H1 (cell line): ENCODE data around the gene UVSSA. TPM values are rescaled to one million over a fixed set of nuclear protein-coding genes. Genes with fewer than 3 reads are reported as not detected.

Experiments used
- CTCF ChIA-PET: fragments of 300-600 bp; sonication (Branson Sonifier 250); formaldehyde crosslinking; loops from one replicate; lab custom pipeline; 2021; ENCODE audit not compliant: partially characterized antibody; lab: Charles Lee
- POLR2A ChIA-PET: fragments of 300-600 bp; sonication (Branson Sonifier 250); formaldehyde crosslinking; loops from one replicate; lab custom pipeline; 2021; ENCODE audit warnings: inconsistent platforms; ENCODE audit not compliant: partially characterized antibody; lab: Charles Lee
- DNase-seq, 2 experiments: peaks; one replicate each; pipeline versions ENCODE4 v3.0.0 to v3.0.0-alpha.2; 2010 to 2022; ENCODE audit warnings: low spot score in 2 of 2, low read depth in 1 of 2, mixed read lengths in 1 of 2
- FAIRE-seq: peaks from 2 replicates; lab custom pipeline; 2011; peaks lifted over from hg19 to GRCh38; lab: Jason Lieb, UNC
- H2AFZ ChIP-seq: 2 replicates; pipeline ENCODE4 v1.8.1; 2012; ENCODE audit warnings: low read length, inconsistent platforms
- H2AK5ac ChIP-seq: 2 replicates; pipeline ENCODE4 v1.6.1; 2013; ENCODE audit warnings: low read depth, low read length
- H2BK120ac ChIP-seq: replicated peaks from 2 replicates; pipeline ENCODE3; 2013; ENCODE audit warnings: low read depth, low read length, inconsistent platforms
- H2BK12ac ChIP-seq: 2 replicates; pipeline ENCODE4 v1.6.1; 2013; ENCODE audit warnings: low read depth, low read length
- H2BK15ac ChIP-seq: 2 replicates; pipeline ENCODE4 v1.6.1; 2013; ENCODE audit warnings: low read length
- H2BK20ac ChIP-seq: 2 replicates; pipeline ENCODE4 v1.6.1; 2013; ENCODE audit warnings: low read length
- H2BK5ac ChIP-seq: 2 replicates; pipeline ENCODE4 v1.6.1; 2013; ENCODE audit warnings: low read depth, low read length
- H3K14ac ChIP-seq: 2 replicates; pipeline ENCODE4 v1.6.1; 2013; ENCODE audit warnings: inconsistent platforms; ENCODE audit not compliant: insufficient read length
- H3K18ac ChIP-seq: 2 replicates; pipeline ENCODE4 v1.6.1; 2013; ENCODE audit warnings: low read length; ENCODE audit errors: extremely low read depth
- H3K23ac ChIP-seq: 2 replicates; pipeline ENCODE4 v1.6.1; 2013; ENCODE audit warnings: inconsistent platforms; ENCODE audit not compliant: insufficient read length
- H3K23me2 ChIP-seq: 2 replicates; pipeline ENCODE4 v1.6.1; 2013; ENCODE audit warnings: low read depth, low read length
- H3K27ac ChIP-seq: 2 replicates; pipeline ENCODE4 v1.6.1; 2011; ENCODE audit warnings: low read depth, low read length, inconsistent platforms
- H3K27me3 ChIP-seq, 4 experiments: replicated peaks in 1 of 4; 1 replicate in 1 of 4; 2 replicates in 3 of 4; pipeline versions ENCODE4 v1.6.1 to v1.8.1; 2011 to 2013; ENCODE audit warnings: low read length in 3 of 4, mild to moderate bottlenecking in 3 of 4, inconsistent platforms in 2 of 4, mixed read lengths in 2 of 4, moderate library complexity in 1 of 4; ENCODE audit not compliant: control insufficient read depth in 3 of 4, insufficient read depth in 3 of 4; ENCODE audit errors: extremely low read depth in 1 of 4
- H3K36me3 ChIP-seq, 4 experiments: 2 replicates each; pipeline versions ENCODE4 v1.6.1 to v1.8.1; 2011 to 2013; ENCODE audit warnings: mild to moderate bottlenecking in 4 of 4, low read length in 3 of 4, moderate library complexity in 2 of 4, control low read depth in 1 of 4, inconsistent platforms in 1 of 4; ENCODE audit not compliant: insufficient read depth in 4 of 4, control insufficient read depth in 2 of 4
- H3K4ac ChIP-seq: replicated peaks from 2 replicates; pipeline ENCODE3; 2013; ENCODE audit warnings: low read length, low read depth, mixed read lengths, inconsistent platforms; ENCODE audit not compliant: insufficient read length
- H3K4me1 ChIP-seq, 4 experiments: replicated peaks in 1 of 4; 1 replicate in 1 of 4; 2 replicates in 3 of 4; pipeline versions ENCODE4 v1.6.1 to v1.8.1; 2011 to 2013; ENCODE audit warnings: low read length in 3 of 4, inconsistent platforms in 2 of 4, mixed read lengths in 1 of 4; ENCODE audit not compliant: insufficient read depth in 4 of 4, control insufficient read depth in 3 of 4
- H3K4me2 ChIP-seq, 2 experiments: 2 replicates each; pipeline versions ENCODE4 v1.6.1 to v1.8.1; 2011 to 2013; ENCODE audit warnings: low read depth in 2 of 2, low read length in 2 of 2, control low read depth in 1 of 2, inconsistent platforms in 1 of 2, mild to moderate bottlenecking in 1 of 2; ENCODE audit not compliant: insufficient read depth in 1 of 2
- H3K4me3 ChIP-seq, 4 experiments: fragments of 200-600, 300-600 bp in 1 of 4; sonication (generic), shearing (Covaris generic), sonication (Bioruptor Twin) in 1 of 4; 2 replicates each; pipeline versions ENCODE4 v1.5.1 to v1.8.1; 2011 to 2016; ENCODE audit warnings: low read length in 4 of 4, low read depth in 3 of 4, control low read depth in 2 of 4, inconsistent platforms in 2 of 4, mild to moderate bottlenecking in 2 of 4, mixed read lengths in 1 of 4, moderate library complexity in 1 of 4; ENCODE audit not compliant: insufficient read depth in 2 of 4; ENCODE audit errors: extremely low read depth in 1 of 4
- H3K56ac ChIP-seq: replicated peaks from 2 replicates; pipeline ENCODE3; 2013; ENCODE audit warnings: low read depth, mild to moderate bottlenecking, mixed read lengths, low read length, inconsistent platforms; ENCODE audit not compliant: insufficient read length
- H3K79me1 ChIP-seq: 2 replicates; pipeline ENCODE4 v1.6.1; 2013; ENCODE audit warnings: low read depth, low read length, control low read depth
- H3K79me2 ChIP-seq, 2 experiments: 2 replicates each; pipeline versions ENCODE4 v1.6.1 to v1.8.1; 2012 to 2013; ENCODE audit warnings: low read length in 2 of 2, mild to moderate bottlenecking in 2 of 2, inconsistent platforms in 1 of 2; ENCODE audit not compliant: insufficient read depth in 2 of 2, control insufficient read depth in 1 of 2
- H3K9ac ChIP-seq, 4 experiments: replicated peaks in 1 of 4; 1 replicate in 1 of 4; 2 replicates in 3 of 4; pipeline versions ENCODE4 v1.6.1 to v1.8.1; 2011 to 2013; ENCODE audit warnings: low read depth in 3 of 4, low read length in 3 of 4, control low read depth in 2 of 4, mild to moderate bottlenecking in 2 of 4, moderate library complexity in 2 of 4, inconsistent platforms in 1 of 4; ENCODE audit errors: extremely low read depth in 1 of 4
- H3K9me3 ChIP-seq, 2 experiments: 2 replicates each; pipeline versions ENCODE4 v1.6.1 to v1.8.1; 2012 to 2013; ENCODE audit warnings: mild to moderate bottlenecking in 2 of 2, moderate library complexity in 2 of 2, control low read depth in 1 of 2, inconsistent platforms in 1 of 2, low read depth in 1 of 2, low read length in 1 of 2, mixed read lengths in 1 of 2; ENCODE audit not compliant: insufficient read depth in 2 of 2
- H4K20me1 ChIP-seq, 2 experiments: replicated peaks in 1 of 2; 2 replicates each; pipeline versions ENCODE3 to v1.8.1; 2011 to 2013; ENCODE audit warnings: inconsistent platforms in 2 of 2, low read length in 2 of 2, mild to moderate bottlenecking in 1 of 2; ENCODE audit not compliant: insufficient read depth in 2 of 2, control insufficient read depth in 1 of 2
- H4K5ac ChIP-seq: 2 replicates; pipeline ENCODE4 v1.6.1; 2013; ENCODE audit warnings: low read length, low read depth, mixed read lengths, inconsistent platforms; ENCODE audit not compliant: insufficient read length
- H4K8ac ChIP-seq: 2 replicates; pipeline ENCODE4 v1.8.0; 2013; ENCODE audit warnings: mild to moderate bottlenecking, moderate library complexity, low read length, inconsistent platforms; ENCODE audit not compliant: insufficient read depth; ENCODE audit errors: extremely low read depth
- H4K91ac ChIP-seq: replicated peaks from 2 replicates; pipeline ENCODE3; 2013; ENCODE audit warnings: low read length, mixed read lengths, inconsistent platforms; ENCODE audit not compliant: insufficient read length
- CEBPB ChIP-seq: IDR thresholded peaks from 2 replicates; pipeline ENCODE4 v1.6.1; 2012; ENCODE audit warnings: low read depth, low read length
- CTBP2 ChIP-seq: IDR thresholded peaks from 2 replicates; pipeline ENCODE4 v1.7.0; 2011; ENCODE audit warnings: borderline replicate concordance, mild to moderate bottlenecking, moderate library complexity, mixed read lengths, low read length; ENCODE audit not compliant: insufficient read depth, insufficient read length
- EP300 ChIP-seq, 2 experiments: IDR thresholded peaks; 1 replicate in 1 of 2; 2 replicates in 1 of 2; pipeline ENCODE4 v1.6.1; 2011 to 2012; ENCODE audit warnings: low read depth in 2 of 2, low read length in 2 of 2, mild to moderate bottlenecking in 2 of 2, borderline replicate concordance in 1 of 2, inconsistent platforms in 1 of 2, moderate library complexity in 1 of 2
- EZH2 ChIP-seq: fragments of 200-600 bp; sonication (generic); IDR thresholded peaks from 2 replicates; pipeline ENCODE4 v1.7.1; 2012; ENCODE audit warnings: low read depth, mild to moderate bottlenecking, moderate library complexity, low read length, inconsistent platforms; ENCODE audit not compliant: severe bottlenecking
- KDM1A ChIP-seq: fragments of 200-600, 300-600 bp; sonication (generic); IDR thresholded peaks from 2 replicates; pipeline ENCODE4 v1.7.1; 2016; ENCODE audit warnings: mild to moderate bottlenecking, low read length, borderline replicate concordance
- POLR2A ChIP-seq, 2 experiments: IDR thresholded peaks; 1 replicate in 1 of 2; 2 replicates in 1 of 2; pipeline ENCODE4 v1.6.1; 2011; ENCODE audit warnings: low read depth in 2 of 2, low read length in 2 of 2, mild to moderate bottlenecking in 2 of 2; ENCODE audit errors: control extremely low read depth in 1 of 2
- POLR2AphosphoS5 ChIP-seq: IDR thresholded peaks from 2 replicates; pipeline ENCODE4 v1.6.1; 2011; ENCODE audit warnings: low read depth, low read length
- RFX5 ChIP-seq: IDR thresholded peaks from 2 replicates; pipeline ENCODE4 v1.6.1; 2011; ENCODE audit warnings: low read depth, low read length, improper control_type of control experiment, borderline replicate concordance
- SIX5 ChIP-seq: IDR thresholded peaks from 2 replicates; pipeline ENCODE4 v1.6.1; 2011; ENCODE audit warnings: mild to moderate bottlenecking, low read depth, low read length
- SP2 ChIP-seq: IDR thresholded peaks from 2 replicates; pipeline ENCODE4 v1.6.1; 2012; ENCODE audit warnings: mild to moderate bottlenecking, low read length, inconsistent platforms
- SUZ12 ChIP-seq: fragments of 200-600 bp; sonication (generic); IDR thresholded peaks from 2 replicates; pipeline ENCODE4 v1.6.1; 2012; ENCODE audit warnings: mild to moderate bottlenecking, inconsistent platforms, low read length, moderate library complexity, mixed read lengths
- TBP ChIP-seq: IDR thresholded peaks from 2 replicates; pipeline ENCODE4 v1.6.1; 2011; ENCODE audit warnings: low read depth, low read length, improper control_type of control experiment
- TCF12 ChIP-seq: IDR thresholded peaks from 2 replicates; pipeline ENCODE4 v1.6.1; 2011; ENCODE audit warnings: low read depth, mild to moderate bottlenecking, low read length
- WGBS, 2 experiments: shearing (Covaris generic) in 1 of 2; methylation state at CpG; one replicate each; pipeline versions ENCODE4 v1.1.6 to v1.1.7; 2013 to 2015; ENCODE audit warnings: low lambda C conversion rate in 2 of 2, mixed read lengths in 2 of 2, inconsistent platforms in 1 of 2, low coverage in 1 of 2, missing lambda C conversion rate in 1 of 2; ENCODE audit not compliant: insufficient replicate concordance in 2 of 2, insufficient coverage in 1 of 2, insufficient read length in 1 of 2; ENCODE audit errors: extremely low coverage in 1 of 2, missing lambda C conversion rate in 1 of 2; 5-methylcytosine and 5-hydroxymethylcytosine counted together
- polyA plus RNA-seq, 7 experiments: library from polyadenylated mRNA; depleted of rRNA in 3 of 7; stranded (reverse) in 5 of 7; unstranded in 2 of 7; fragments of >200 nt in 5 of 7; fragments of 200-250 nt in 2 of 7; gene quantifications; 1 replicate in 5 of 7; 2 replicates in 1 of 7; 4 replicates in 1 of 7; pipeline versions ENCODE4 v1.2.1 to v1.2.3, GENCODE V29; 2011 to 2013; ENCODE audit warnings: missing spikeins in 2 of 7, mixed read lengths in 2 of 7
- total RNA-seq: library from RNA; stranded (reverse); fragmentation: NEBNext Ultra II Directional; extraction: Animal tissue kit (Norgen Biotek cat#: 25700); gene quantifications from 2 replicates; pipeline ENCODE4 v1.2.1, GENCODE V29; 2021

Gene UVSSA
- total and polyA plus RNA-seq, 2 of the 8 experiments (the other 6 are each of a cell fraction or from before 2014, with no cell fraction given) = 14.5 to 19.4 TPM

DNA sequence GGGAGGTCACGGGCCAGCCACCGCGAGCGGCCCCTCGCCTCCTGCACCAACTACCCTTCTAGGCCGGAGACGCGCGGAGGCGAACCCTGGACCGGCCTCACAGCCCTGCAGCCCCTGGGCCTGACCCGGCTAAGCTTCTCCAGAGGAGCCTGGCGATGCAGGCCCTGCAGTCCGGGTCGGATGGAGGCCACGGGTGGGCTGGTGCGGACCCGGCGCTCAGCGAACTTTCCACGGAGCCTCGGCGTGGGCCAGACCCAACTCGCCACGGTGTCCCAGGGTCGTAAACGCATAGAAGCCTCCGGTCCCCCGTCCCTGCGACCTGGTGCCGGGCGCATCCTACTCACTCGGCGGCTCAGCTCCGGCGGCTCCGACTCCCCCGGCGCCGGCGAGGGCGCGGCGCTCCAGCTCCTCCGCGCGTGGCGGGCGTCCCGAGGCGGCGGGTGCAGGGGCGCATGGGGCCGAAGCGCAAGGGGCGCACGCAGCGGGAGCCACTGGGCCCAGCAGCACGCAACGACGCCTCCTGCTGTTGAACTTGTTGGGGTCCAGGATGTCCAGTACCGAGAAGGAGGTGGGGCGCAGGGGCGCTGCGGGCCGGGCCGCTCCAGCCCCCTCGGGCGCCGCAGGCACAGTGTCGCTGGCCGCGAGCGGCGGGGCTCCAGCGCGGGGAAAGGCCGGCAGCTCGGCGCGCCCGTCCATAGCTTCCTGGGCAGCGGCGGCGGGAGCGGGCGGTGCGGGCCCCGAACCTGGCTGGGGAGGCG lies 58.8 kb downstream of the UVSSA start:
- Histone ChIP-seq H2BK12ac (no peak overlapping the region), H4K8ac (peak overlapping the region; percentile 85; the same call in 1 of the 2 replicates), H4K20me1 (peaks cover 11 to 29% of the 10 kb centered on the region in 2 experiments), H2AK5ac (no peak overlapping the region), H2BK120ac (no peak overlapping the region), H3K23me2 (peaks cover 2% of the 10 kb centered on the region; the same call in 1 of the 2 replicates), H3K9me3 (no peaks in the 10 kb centered on the region; a peak in 1 of 4 replicates), H3K4ac (no peak overlapping the region), H2AFZ (no peak overlapping the region), H3K4me3 (peak overlapping the region in 1 of 4 experiments; percentile 65; a peak in 2 of 8 replicates), H3K36me3 (peaks cover 0 to 31% (median 0%) of the 10 kb centered on the region in 4 experiments; a peak in 1 of 8 replicates), H3K56ac (no peak overlapping the region), H3K23ac (no peak overlapping the region), H3K4me1 (peaks cover 0 to 28% (median 7%) of the 10 kb centered on the region in 4 experiments; a peak in 5 of 7 replicates), H3K18ac (no peak overlapping the region), H3K27ac (no peak overlapping the region), H2BK20ac (no peak overlapping the region), H4K91ac (no peak overlapping the region), H2BK5ac (no peak overlapping the region), H3K4me2 (peak overlapping the region; percentile 20 to 65), H3K79me1 (no peaks in the 10 kb centered on the region), H3K27me3 (peaks cover 86 to 99% (median 98%) of the 10 kb centered on the region in 4 experiments), H3K14ac (no peak overlapping the region), H4K5ac (no peak overlapping the region), H3K79me2 (no peaks in the 10 kb centered on the region), H2BK15ac (no peak overlapping the region), H3K9ac (no peak overlapping the region)
- DNase-seq (no peak), FAIRE-seq (no peak)
- WGBS, 2 experiments = 27% methylated on average over 63 of the region's 90 CpGs; no CpG with 5 or more reads in 1 of the 2 experiments
- ChIA-PET POLR2A (no interaction called here), CTCF (no interaction called here)
- TF ChIP-seq POLR2AphosphoS5 (no peak), EZH2 (peak; percentile 28), TCF12 (no peak), CTBP2 (no peak), CEBPB (no peak), POLR2A (IDR thresholded peaks at IDR 0.05; ENCODE audit: control extremely low read depth in 1 of 2, low read depth in 2 of 2, low read length in 2 of 2) (no peak), TBP (no peak), RFX5 (no peak), EP300 (IDR thresholded peaks at IDR 0.05; ENCODE audit: borderline replicate concordance in 1 of 2, low read depth in 2 of 2, low read length in 2 of 2) (no peak), SIX5 (no peak), KDM1A (no peak), SUZ12 (peak; percentile 58), SP2 (no peak)
